Uterus (tissue), 2 donors: ENCODE measurements around the gene YPEL3.

ENCODE experiments used
- CTCF ChIP-seq, 4 experiments: fragments of 200-600 bp in 2 of 4; fragments of 450-650 bp in 2 of 4; sonication (generic) in 2 of 4; IDR thresholded peaks; one replicate each; pipeline ENCODE4 v1.5.1; 2016 to 2019; ENCODE audit warnings: antibody characterized with exemption in 4 of 4, mild to moderate bottlenecking in 2 of 4, moderate library complexity in 1 of 4
- POLR2A ChIP-seq, 2 donors: fragments of 450-650 bp; IDR thresholded peaks; one replicate each; pipeline ENCODE4 v1.6.1; 2016; ENCODE audit warnings: antibody characterized with exemption in 2 of 2, mild to moderate bottlenecking in 1 of 2, moderate library complexity in 1 of 2

GRCh38 chr16:30131869-30132475 is 36.0 kb upstream of the YPEL3 start:
- TF ChIP-seq POLR2A (IDR thresholded peaks at IDR 0.05), result no peak
- TF ChIP-seq CTCF (IDR thresholded peaks at IDR 0.05), result no peak
